Thyroid gland (tissue), 4 donors: ENCODE data around the gene GGTLC2.

Experiments used
- POLR2A ChIP-seq, 2 donors: fragments of 450-650 bp; IDR thresholded peaks; one replicate each; pipeline ENCODE4 v1.6.1; 2017; ENCODE audit warnings: antibody characterized with exemption in 2 of 2, mild to moderate bottlenecking in 2 of 2, moderate library complexity in 1 of 2
- TF ChIP-seq, protein P1 (sequence below), 6 experiments: fragments of 200-600 bp in 3 of 6; fragments of 450-650 bp in 3 of 6; sonication (generic) in 3 of 6; IDR thresholded peaks; one replicate each; pipeline ENCODE4 v1.5.1; 2016 to 2019; ENCODE audit warnings: antibody characterized with exemption in 6 of 6, mild to moderate bottlenecking in 2 of 6, inconsistent platforms in 1 of 6, moderate library complexity in 1 of 6

DNA sequence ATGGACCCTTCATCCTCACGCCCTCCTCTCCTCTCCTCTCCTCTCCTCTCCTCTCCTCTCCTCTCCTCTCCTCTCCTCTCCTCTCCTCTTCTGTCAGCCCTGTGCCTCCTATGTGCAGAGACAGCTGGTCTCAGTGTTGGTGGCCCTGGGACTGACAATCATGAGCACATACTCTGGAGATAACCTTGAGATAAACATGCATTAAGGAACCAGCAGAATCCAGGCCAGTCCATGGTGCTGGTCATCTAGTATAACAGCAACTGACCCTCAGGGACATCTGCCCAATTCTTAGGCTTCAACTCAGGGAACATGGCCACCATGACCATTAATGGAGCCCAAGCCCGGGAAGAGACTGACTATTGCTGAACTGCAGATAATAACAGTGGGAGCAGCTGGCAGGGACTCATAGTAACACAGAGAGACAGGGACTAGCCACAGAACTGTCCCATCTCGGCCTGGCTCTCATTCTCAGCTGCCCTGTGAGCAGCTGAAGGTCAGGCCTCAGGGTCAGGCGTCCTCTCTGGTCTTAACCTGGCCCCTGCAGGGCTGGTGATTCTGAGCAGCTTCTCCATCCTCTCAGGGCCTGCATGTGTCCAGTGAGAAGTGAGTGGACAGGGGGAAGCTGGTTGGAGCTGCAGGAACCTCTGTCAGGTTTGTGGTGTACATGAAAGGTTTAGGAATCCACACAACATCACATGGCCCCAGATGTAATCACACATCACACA is 45.4 kb downstream of the GGTLC2 start:
- no peak for TF ChIP-seq POLR2A (IDR thresholded peaks at IDR 0.05)
- TF ChIP-seq, protein P1, sequence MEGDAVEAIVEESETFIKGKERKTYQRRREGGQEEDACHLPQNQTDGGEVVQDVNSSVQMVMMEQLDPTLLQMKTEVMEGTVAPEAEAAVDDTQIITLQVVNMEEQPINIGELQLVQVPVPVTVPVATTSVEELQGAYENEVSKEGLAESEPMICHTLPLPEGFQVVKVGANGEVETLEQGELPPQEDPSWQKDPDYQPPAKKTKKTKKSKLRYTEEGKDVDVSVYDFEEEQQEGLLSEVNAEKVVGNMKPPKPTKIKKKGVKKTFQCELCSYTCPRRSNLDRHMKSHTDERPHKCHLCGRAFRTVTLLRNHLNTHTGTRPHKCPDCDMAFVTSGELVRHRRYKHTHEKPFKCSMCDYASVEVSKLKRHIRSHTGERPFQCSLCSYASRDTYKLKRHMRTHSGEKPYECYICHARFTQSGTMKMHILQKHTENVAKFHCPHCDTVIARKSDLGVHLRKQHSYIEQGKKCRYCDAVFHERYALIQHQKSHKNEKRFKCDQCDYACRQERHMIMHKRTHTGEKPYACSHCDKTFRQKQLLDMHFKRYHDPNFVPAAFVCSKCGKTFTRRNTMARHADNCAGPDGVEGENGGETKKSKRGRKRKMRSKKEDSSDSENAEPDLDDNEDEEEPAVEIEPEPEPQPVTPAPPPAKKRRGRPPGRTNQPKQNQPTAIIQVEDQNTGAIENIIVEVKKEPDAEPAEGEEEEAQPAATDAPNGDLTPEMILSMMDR (IDR thresholded peaks at IDR 0.05), result no peak
